HG03469 (cell line): ENCODE measurements around the gene ALDH1L1.
A peak's percentile ranks its signal among the peaks of the same experiment; 100 is the strongest.
"Not testable (repeated sequence)": the region's sequence is repeated elsewhere in the genome, so short reads cannot be mapped to it uniquely, and the experiment has no call there.

ENCODE experiments used
- ATAC-seq: cut with Tn5 transposase; IDR thresholded peaks from one replicate; pipeline ENCODE4 v1.9.1; 2021; ENCODE audit warnings: mild to moderate bottlenecking, moderate library complexity, moderate number of reproducible peaks; ENCODE audit not compliant: unreplicated experiment

ALDH1L1 gene

GRCh38 chr3:126085841-126086240, 94.5 kb downstream of the ALDH1L1 start:
- ATAC-seq: no peak

DNA sequence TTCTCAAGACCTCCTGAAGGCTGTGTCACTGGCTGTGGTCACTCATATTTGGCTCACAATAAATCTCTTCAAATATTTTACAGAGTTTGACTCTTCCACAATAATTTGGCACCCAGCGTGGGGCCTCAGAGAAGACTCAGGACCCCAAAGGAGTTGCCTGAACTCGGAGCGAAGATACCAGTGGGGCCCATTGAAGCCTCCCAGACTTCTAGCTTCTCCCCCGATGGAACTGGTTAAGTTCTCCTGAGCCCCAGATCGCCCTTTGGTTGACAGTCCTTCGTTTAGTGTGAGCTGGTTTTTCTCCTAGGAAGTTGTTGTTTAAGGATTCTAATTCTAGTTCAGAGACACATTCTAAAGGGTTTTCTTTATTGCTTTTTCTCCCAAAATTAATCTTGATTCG, 95.1 kb downstream of the ALDH1L1 start:
- no peak for ATAC-seq

DNA sequence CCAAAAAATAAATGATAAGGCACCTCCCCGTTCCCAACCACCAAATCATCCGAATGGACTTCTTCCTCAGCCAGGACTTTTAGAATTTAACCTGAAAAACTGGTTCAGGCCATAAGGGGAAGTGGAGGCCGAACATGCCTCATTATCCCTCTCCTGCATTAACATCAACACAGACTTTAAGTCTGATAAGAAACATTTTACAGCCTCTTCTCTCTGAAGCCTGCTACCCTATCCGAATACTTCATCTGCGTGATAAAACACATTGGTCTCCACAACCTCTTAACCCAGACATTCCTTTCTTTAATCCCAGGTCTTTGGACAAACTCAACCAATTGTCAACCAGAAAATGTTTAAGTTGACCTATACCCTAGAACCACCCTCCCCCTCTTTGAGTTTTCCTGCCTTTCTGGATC, 95.6 kb downstream of the ALDH1L1 start:
- no peak for ATAC-seq

GRCh38 chr3:126083913-126084767, 96.2 kb downstream of the ALDH1L1 start, which contains the start of gene SLC41A3:
Gene SLC41A3, minus strand, starts transcription at chr3:126084124. Its CDS starts 15,905 bp downstream, at chr3:126068219.
- ATAC-seq: peak; percentile 79

DNA sequence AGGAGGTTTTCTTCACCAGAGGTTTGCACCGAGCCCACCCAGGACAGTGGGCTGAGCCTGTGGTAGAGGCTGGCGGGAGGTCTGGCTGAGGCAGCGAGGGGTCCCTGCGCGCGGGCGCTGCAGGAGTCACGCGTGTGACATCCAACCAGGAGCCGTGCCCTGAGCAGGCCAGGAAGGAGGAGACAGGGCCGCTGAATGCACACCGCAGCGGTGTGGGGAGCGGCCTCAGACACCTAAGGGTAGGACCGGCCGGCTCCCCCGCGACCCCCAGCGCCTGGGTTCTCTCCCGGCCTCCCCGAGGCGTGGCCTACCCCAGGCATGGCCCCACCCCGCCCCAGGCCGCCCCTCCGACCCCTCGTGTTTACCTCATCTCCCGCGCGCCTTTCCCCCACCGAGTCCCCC, 96.9 kb downstream of the ALDH1L1 start:
- peak; percentile 29 for ATAC-seq

DNA sequence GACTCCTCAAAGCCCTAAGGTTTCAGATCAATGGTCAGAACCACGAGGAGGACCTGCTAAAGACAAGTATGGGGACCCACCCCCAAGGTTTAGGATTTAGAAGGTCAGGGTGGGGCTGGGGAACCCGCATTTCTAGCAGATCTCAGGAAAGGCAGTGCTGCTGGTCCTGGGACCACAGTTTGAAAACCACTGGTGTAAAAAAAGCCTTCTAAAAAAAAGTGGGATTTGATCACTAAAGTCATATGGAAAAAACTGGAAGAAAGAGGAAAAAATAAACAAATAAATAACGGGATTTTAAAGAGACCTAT, 97.3 kb downstream of the ALDH1L1 start:
- ATAC-seq: no peak

DNA sequence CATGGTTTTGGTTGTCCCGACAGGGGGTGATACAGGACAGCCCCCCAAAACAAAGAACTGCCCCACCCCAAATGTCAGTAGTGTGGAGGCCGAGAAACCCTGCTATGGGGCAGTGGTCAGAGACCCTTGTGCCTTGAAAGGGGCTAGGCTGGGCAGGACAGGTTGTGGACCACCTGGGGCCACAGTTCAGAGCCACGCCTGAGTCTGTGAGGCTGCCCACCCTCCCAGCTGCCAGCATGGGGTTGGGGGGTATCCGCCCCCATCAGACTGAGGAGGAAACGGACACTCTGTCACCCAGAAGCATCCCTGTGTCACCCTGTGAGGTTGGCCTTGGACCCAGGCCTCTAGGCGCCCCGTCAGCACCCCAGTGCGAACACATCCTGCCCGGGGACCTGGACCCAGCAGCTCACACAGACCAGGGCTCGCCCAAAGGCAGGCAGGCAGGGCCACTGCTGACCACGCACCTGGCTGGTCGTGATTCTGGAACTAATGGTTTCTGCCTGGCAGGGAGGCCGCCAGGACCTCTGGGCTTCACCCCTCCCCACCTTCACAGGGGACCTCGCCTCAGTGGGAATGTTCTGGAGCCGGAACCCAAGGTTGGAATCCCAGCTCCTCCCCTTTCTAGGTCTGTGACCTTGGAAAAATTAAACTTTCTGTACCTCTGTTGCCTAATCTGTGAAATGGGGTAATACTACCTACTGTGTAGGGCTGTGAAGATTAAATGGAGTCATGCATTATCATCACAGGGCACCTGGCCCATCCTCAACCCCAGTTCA, 97.8 kb downstream of the ALDH1L1 start:
- no peak for ATAC-seq

DNA sequence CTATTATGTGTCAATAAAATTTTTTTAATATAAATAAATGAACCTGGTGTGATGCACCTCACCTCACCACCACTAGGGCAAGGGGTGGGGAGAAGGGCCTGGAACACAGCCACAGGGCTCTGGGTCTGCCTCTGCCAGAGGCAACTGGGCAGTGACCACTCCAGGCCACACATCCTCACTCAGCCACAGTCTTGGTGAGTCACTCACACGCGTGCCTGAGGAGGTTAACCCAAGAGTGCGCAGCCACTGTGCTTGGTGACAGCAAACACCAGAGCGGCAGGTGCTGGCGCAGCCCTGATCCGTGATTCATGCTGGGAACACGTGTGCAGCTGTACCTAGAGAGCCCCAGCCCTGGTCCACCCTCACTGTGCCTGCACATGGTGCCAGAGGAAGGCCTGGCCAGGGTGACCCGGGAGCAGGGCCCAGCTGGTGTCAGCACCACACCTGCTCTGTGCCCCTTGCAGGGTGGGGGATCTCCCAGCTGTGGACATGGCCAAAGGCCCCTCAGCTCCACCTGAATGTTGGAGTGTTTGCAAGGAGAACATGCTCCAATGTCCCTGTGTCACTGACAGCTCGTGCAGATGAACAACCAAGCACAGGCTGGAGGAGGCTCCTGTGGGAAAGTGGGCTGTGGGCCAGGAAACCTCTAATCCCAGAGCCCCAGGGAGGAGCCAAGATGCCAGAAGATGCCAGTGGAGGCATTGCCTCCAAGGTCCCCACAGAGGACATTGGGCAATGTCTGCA, 98.6 kb downstream of the ALDH1L1 start:
- no peak for ATAC-seq

DNA sequence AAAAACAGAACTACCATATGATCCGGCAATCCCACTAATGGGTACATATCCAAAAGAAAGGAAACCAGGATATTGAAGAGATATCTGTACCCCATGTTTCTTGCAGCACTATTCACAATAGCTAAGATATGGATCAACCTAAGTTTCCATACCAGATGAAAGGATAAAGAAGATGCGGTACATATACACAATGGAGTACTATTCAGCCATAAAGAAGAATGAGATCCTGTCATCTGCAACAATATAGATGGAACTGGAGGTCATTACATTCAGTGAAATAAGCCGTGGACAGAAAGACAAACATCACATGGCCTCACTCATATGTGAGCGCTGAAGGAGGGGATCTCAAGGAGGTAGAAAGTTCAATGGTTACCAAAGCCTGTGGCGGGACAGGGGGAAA, 99.4 kb downstream of the ALDH1L1 start:
- ATAC-seq: no peak

DNA sequence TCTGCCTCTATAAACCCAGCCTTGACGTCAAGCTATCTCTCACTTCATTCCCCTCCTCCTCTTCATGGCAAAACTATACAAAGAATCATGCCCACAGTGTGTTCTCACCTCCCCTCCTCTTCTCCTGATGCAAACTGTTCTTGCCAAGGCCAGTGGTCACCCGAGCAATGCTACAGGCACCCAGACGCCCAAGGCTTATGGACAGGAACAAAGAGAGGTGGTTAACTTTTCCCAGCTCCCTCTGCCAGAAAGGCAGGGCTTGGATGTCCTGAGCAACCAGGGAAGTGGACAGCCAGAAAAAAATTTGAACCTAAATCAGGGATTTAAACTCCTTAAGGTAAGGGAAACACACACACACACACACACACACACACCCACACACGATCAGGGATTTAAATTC, 101.5 kb downstream of the ALDH1L1 start:
- ATAC-seq: no peak

DNA sequence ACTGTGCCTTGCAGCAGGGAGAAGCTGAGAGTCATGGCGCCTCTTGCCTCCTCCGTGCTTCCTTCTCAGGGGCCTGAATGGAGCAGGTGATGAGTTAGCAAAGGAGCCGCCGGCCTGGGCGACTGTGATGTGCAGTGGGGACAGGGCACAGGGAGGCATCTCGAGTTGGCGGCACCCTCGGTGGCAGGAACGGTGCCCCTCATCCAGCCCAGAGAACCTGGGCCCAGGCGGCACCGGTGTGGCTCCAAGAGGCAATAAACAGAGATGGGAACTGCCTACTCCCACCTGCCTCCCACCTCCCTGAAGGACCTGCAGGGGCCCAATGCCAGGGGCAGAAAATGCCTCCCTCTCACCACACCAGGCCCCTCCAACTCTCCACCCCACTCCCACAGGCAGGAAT, 102.6 kb downstream of the ALDH1L1 start:
- no peak for ATAC-seq

DNA sequence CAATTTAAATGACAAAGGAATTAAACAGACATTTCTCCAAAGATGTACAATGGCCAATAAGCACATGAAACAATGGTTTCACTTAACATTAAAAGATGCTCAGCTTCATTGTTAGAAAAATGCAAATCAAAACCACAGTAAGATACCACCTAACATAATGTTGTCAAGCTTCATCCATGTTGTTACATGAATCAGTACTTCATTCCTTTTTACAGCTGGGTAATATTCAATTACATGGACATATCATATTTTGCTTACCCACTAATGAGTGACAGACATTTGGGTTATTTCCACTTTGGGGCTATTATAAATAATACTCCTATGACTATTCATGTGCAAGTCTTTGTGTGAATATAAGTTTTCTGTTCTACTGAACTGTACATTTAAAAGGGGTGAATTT, 104.2 kb downstream of the ALDH1L1 start:
- ATAC-seq: no peak

GRCh38 chr3:126070146-126070545, 110.2 kb downstream of the ALDH1L1 start:
- no peak for ATAC-seq

DNA sequence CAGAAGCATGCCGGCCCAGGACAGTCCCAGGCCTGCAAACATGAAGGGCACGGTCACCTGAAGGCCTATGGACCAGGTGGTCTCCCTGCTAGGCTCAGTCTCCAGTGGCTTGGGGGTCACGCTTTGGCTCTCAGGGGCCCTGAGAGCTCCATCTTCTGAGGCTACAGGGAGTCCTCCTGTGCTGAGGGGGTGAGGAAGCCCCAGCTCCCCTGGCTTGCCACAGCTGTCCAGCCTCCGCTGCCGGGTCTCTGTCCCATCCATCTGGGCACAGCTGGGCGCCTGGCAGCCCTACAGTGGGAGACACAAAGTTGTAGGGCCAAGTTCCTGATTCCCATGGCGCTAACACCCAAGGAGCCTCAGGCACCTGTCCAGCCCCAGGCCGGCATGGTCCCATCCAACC, 112.4 kb downstream of the ALDH1L1 start:
- no peak for ATAC-seq

DNA sequence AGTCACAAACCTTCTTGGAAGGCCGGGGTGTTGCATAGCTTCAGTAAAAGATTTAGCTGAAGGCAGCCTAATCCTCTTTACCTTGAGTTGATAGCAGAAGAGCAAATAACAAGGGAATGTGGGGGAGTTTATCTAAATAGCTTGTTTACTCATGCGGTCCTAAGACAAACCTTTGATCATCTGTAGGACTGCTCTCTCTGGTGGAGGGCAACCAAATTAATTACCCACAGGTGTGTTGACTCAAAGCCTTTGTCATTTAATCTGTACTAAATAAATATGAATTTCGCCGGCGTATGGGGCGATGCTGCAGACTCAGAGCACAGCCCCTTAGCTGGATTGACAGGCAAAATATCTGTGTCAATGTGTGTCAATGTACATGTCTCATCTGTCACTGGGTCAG, 113.7 kb downstream of the ALDH1L1 start:
- not testable (repeated sequence) for ATAC-seq

DNA sequence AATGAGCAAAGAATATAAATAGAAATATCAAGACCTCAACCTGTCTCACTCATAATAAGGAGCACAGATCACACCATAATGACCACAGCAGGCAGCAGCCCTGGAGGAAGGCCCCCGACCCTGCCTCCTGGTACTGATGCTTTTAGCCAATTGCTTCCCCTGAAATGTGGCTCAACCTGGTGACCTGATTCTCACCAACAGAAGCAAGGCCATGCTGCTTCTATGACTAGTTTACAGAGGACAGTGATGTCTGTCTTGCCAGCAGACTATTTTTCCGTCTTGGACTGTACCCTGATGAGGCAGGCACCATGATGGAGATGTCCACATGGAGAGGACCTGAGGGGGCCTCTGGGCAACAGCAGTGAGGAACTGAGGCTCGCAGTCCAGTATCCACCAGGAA, 114.5 kb downstream of the ALDH1L1 start:
- ATAC-seq: no peak

- no peak for ATAC-seq
Measured at GRCh38 chr3:126064627-126065258, 115.6 kb downstream of the ALDH1L1 start.

GRCh38 chr3:126063358-126063965, 116.9 kb downstream of the ALDH1L1 start:
- no peak for ATAC-seq

GRCh38 chr3:126061301-126062032, 118.9 kb downstream of the ALDH1L1 start:
- ATAC-seq: no peak

DNA sequence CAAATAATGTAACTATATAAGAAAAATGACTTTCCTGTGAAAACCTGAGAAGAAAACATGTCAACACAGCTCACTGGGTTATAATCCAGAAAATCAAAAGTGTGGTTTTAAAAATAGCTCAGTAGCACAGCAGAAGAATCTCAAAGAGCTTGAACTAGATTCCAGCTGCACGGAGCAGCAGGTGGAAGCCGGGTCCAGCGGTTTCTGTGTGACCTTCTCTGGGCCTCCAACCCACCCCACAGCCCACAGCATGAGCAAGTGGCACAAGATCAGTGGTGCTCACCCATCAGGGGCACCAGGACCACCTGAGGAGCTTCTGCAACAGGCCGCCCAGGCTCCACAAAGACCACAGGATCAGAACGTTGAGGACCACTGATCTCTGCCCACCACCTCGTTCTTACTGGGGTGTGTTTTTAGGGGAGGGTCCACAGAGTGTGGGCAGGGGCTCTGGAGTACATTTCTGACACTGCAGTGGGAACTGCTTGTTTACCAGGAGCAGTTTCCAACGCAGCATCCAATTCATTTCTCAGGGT, 119.7 kb downstream of the ALDH1L1 start:
- no peak for ATAC-seq
